Trophoblast cell (in vitro differentiated cells and primary cell): ENCODE measurements around the gene NEUROG2.
"Not testable (repeated sequence)": the region's sequence is repeated elsewhere in the genome, so short reads cannot be mapped to it uniquely, and the experiment has no call there.

ENCODE experiments used
- DNase-seq, 2 donors: peaks; one replicate each; pipeline ENCODE4 v3.0.0-alpha.2; 2016
- H2AFZ ChIP-seq: 2 replicates; pipeline ENCODE4 v1.6.1; 2013; ENCODE audit warnings: low read length, moderate library complexity, mild to moderate bottlenecking; ENCODE audit not compliant: insufficient read depth, poor library complexity
- H2AK5ac ChIP-seq: 2 replicates; pipeline ENCODE4 v1.6.1; 2013; ENCODE audit warnings: mild to moderate bottlenecking, low read length
- H2BK120ac ChIP-seq: 2 replicates; pipeline ENCODE4 v1.6.1; 2013; ENCODE audit warnings: low read length, mild to moderate bottlenecking, moderate library complexity; ENCODE audit not compliant: insufficient read depth, poor library complexity
- H2BK12ac ChIP-seq: 2 replicates; pipeline ENCODE4 v1.6.1; 2013; ENCODE audit warnings: mild to moderate bottlenecking, low read length, moderate library complexity
- H2BK5ac ChIP-seq: 2 replicates; pipeline ENCODE4 v1.6.1; 2013; ENCODE audit warnings: low read length, low read depth, moderate library complexity, mild to moderate bottlenecking; ENCODE audit not compliant: poor library complexity
- H3K14ac ChIP-seq: 2 replicates; pipeline ENCODE4 v1.6.1; 2013; ENCODE audit warnings: mild to moderate bottlenecking, low read length
- H3K18ac ChIP-seq: 2 replicates; pipeline ENCODE4 v1.6.1; 2013; ENCODE audit warnings: mild to moderate bottlenecking, low read length
- H3K23ac ChIP-seq: 2 replicates; pipeline ENCODE4 v1.6.1; 2013; ENCODE audit warnings: low read length
- H3K27ac ChIP-seq: 2 replicates; pipeline ENCODE4 v1.5.1; 2013; ENCODE audit warnings: low read depth, mild to moderate bottlenecking, inconsistent platforms, low read length, moderate library complexity
- H3K27me3 ChIP-seq: 2 replicates; pipeline ENCODE4 v1.6.1; 2013; ENCODE audit warnings: inconsistent platforms, mild to moderate bottlenecking, low read length, moderate library complexity; ENCODE audit not compliant: insufficient read depth
- H3K36me3 ChIP-seq, 2 experiments: 1 replicate in 1 of 2; 2 replicates in 1 of 2; pipeline ENCODE4 v1.6.1; 2013; ENCODE audit warnings: low read length in 2 of 2, mild to moderate bottlenecking in 2 of 2, moderate library complexity in 1 of 2; ENCODE audit not compliant: insufficient read depth in 2 of 2, control insufficient read depth in 1 of 2
- H3K4ac ChIP-seq: 2 replicates; pipeline ENCODE4 v1.6.1; 2013; ENCODE audit warnings: low read depth, mild to moderate bottlenecking, low read length, moderate library complexity
- H3K4me1 ChIP-seq, 2 experiments: 1 replicate in 1 of 2; 2 replicates in 1 of 2; pipeline ENCODE4 v1.6.1; 2013; ENCODE audit warnings: low read length in 2 of 2, mild to moderate bottlenecking in 2 of 2, moderate library complexity in 1 of 2; ENCODE audit not compliant: insufficient read depth in 2 of 2, control insufficient read depth in 1 of 2
- H3K4me2 ChIP-seq: 2 replicates; pipeline ENCODE4 v1.6.1; 2013; ENCODE audit warnings: inconsistent platforms, mild to moderate bottlenecking, low read length, moderate library complexity
- H3K4me3 ChIP-seq: 2 replicates; pipeline ENCODE4 v1.5.1; 2013; ENCODE audit warnings: mild to moderate bottlenecking, low read depth, low read length, inconsistent platforms
- H3K79me1 ChIP-seq: one replicate; pipeline ENCODE4 v1.6.1; 2013; ENCODE audit warnings: low read length
- H3K79me2 ChIP-seq: 2 replicates; pipeline ENCODE4 v1.6.1; 2013; ENCODE audit warnings: low read length, mild to moderate bottlenecking; ENCODE audit not compliant: control insufficient read depth, insufficient read depth, poor library complexity
- H3K9ac ChIP-seq: 2 replicates; pipeline ENCODE4 v1.6.1; 2013; ENCODE audit warnings: mild to moderate bottlenecking, low read length
- H3K9me3 ChIP-seq: 2 replicates; pipeline ENCODE4 v1.6.1; 2013; ENCODE audit warnings: low read depth, mild to moderate bottlenecking, control low read depth, inconsistent platforms, low read length; ENCODE audit not compliant: insufficient read depth
- H4K12ac ChIP-seq: 2 replicates; pipeline ENCODE4 v1.6.1; 2013; ENCODE audit warnings: low read depth, mild to moderate bottlenecking, low read length, moderate library complexity
- H4K8ac ChIP-seq: 2 replicates; pipeline ENCODE4 v1.6.1; 2013; ENCODE audit warnings: low read depth, mild to moderate bottlenecking, low read length, moderate library complexity
- H4K91ac ChIP-seq: one replicate; pipeline ENCODE4 v1.6.1; 2013; ENCODE audit warnings: low read depth, mild to moderate bottlenecking, low read length, moderate library complexity
- WGBS: extraction: QIAGEN DNeasy Blood & Tissue Kit; methylation state at CpG from one replicate; pipeline ENCODE4 v1.1.7; 2013; ENCODE audit warnings: missing lambda C conversion rate; ENCODE audit not compliant: insufficient read length, insufficient coverage; ENCODE audit errors: extremely low coverage; 5-methylcytosine and 5-hydroxymethylcytosine counted together

Gene NEUROG2

GRCh38 chr4:112502871-112503270 is 13.1 kb downstream of the NEUROG2 start:
- Histone ChIP-seq H2BK120ac (no peak overlapping the region), H4K91ac (no peak overlapping the region), H3K27me3 (peaks cover 5% of the 10 kb centered on the region), H3K4me3 (no peak overlapping the region), H3K4me2 (no peak overlapping the region), H3K18ac (no peak overlapping the region), H3K27ac (no peak overlapping the region), H4K12ac (no peak overlapping the region), H2AK5ac (no peak overlapping the region), H3K36me3 (no peaks in the 10 kb centered on the region), H3K9me3 (no peaks in the 10 kb centered on the region), H3K79me2 (no peaks in the 10 kb centered on the region), H3K4me1 (no peaks in the 10 kb centered on the region), H2BK5ac (no peak overlapping the region), H2AFZ (no peak overlapping the region), H3K9ac (no peak overlapping the region), H3K4ac (no peak overlapping the region), H2BK12ac (no peak overlapping the region), H4K8ac (no peak overlapping the region), H3K79me1 (no peaks in the 10 kb centered on the region), H3K14ac (no peak overlapping the region), H3K23ac (no peak overlapping the region)
- no peak for DNase-seq
- WGBS: no CpG with 5 or more reads among the region's 5 CpGs

- H2AK5ac ChIP-seq: no peak overlapping the region
- H4K12ac ChIP-seq: no peak overlapping the region
- no peak overlapping the region for H4K91ac ChIP-seq
- no peak overlapping the region for H3K23ac ChIP-seq
- WGBS: no CpG with 5 or more reads among the region's 7 CpGs
- DNase-seq: no peak
- H4K8ac ChIP-seq: no peak overlapping the region
- no peak overlapping the region for H3K9ac ChIP-seq
- no peak overlapping the region for H2AFZ ChIP-seq
- H3K4me2 ChIP-seq: no peak overlapping the region
- no peaks in the 10 kb centered on the region for H3K4me1 ChIP-seq
- H2BK120ac ChIP-seq: no peak overlapping the region
- H2BK5ac ChIP-seq: no peak overlapping the region
- H3K18ac ChIP-seq: no peak overlapping the region
- no peaks in the 10 kb centered on the region for H3K36me3 ChIP-seq
- no peak overlapping the region for H3K27ac ChIP-seq
- H3K9me3 ChIP-seq: peaks cover 5% of the 10 kb centered on the region
- H3K79me2 ChIP-seq: no peaks in the 10 kb centered on the region
- no peaks in the 10 kb centered on the region for H3K27me3 ChIP-seq
- H2BK12ac ChIP-seq: no peak overlapping the region
- no peak overlapping the region for H3K4me3 ChIP-seq
- H3K14ac ChIP-seq: no peak overlapping the region
- H3K79me1 ChIP-seq: no peaks in the 10 kb centered on the region
- no peak overlapping the region for H3K4ac ChIP-seq
These were observed 23.7 kb downstream of the NEUROG2 start for GRCh38 chr4:112492321-112492720.

- not testable (repeated sequence) for H3K9me3 ChIP-seq, H3K79me1 ChIP-seq, H3K4me2 ChIP-seq, H2AK5ac ChIP-seq, H2AFZ ChIP-seq, H3K9ac ChIP-seq, H3K79me2 ChIP-seq, DNase-seq, H3K4me3 ChIP-seq, H2BK12ac ChIP-seq, H3K14ac ChIP-seq, H3K4me1 ChIP-seq, H3K36me3 ChIP-seq, H2BK120ac ChIP-seq, H3K27ac ChIP-seq, H3K18ac ChIP-seq, H3K4ac ChIP-seq, H2BK5ac ChIP-seq, H4K12ac ChIP-seq, H4K8ac ChIP-seq, H3K23ac ChIP-seq, H3K27me3 ChIP-seq, H4K91ac ChIP-seq
- WGBS: no CpG with 5 or more reads among the region's 3 CpGs
These were observed 25.2 kb downstream of the NEUROG2 start for GRCh38 chr4:112490808-112491207.

- DNase-seq: no peak
- Histone ChIP-seq H2AK5ac (no peak overlapping the region), H3K23ac (no peak overlapping the region), H3K4me1 (no peaks in the 10 kb centered on the region), H4K91ac (no peak overlapping the region), H3K18ac (no peak overlapping the region), H3K27me3 (no peaks in the 10 kb centered on the region), H3K4me2 (no peak overlapping the region), H3K9me3 (peaks cover 5% of the 10 kb centered on the region), H2BK12ac (no peak overlapping the region), H3K4ac (no peak overlapping the region), H3K27ac (no peak overlapping the region), H3K4me3 (no peak overlapping the region), H3K9ac (no peak overlapping the region), H2AFZ (no peak overlapping the region), H3K14ac (no peak overlapping the region), H3K79me2 (no peaks in the 10 kb centered on the region), H2BK120ac (no peak overlapping the region), H3K79me1 (no peaks in the 10 kb centered on the region), H3K36me3 (no peaks in the 10 kb centered on the region), H2BK5ac (no peak overlapping the region), H4K12ac (no peak overlapping the region), H4K8ac (no peak overlapping the region)
- no CpG with 5 or more reads among the region's 5 CpGs for WGBS
These were observed 30.1 kb downstream of the NEUROG2 start for GRCh38 chr4:112485930-112486329.
